Hepatocyte (in vitro differentiated cells): ENCODE data around the gene MAGI1.

Source experiments
- CTCF ChIP-seq: fragments of 200-600 bp; sonication (generic); IDR thresholded peaks from 2 replicates; pipeline ENCODE4 v1.5.1; 2016; ENCODE audit warnings: antibody characterized with exemption, mild to moderate bottlenecking; ENCODE audit not compliant: poor library complexity
- EZH2phosphoT487 ChIP-seq: fragments of 200-600 bp; sonication (generic); IDR thresholded peaks from one replicate; pipeline ENCODE4 v1.6.1; 2018; ENCODE audit warnings: antibody characterized with exemption, mild to moderate bottlenecking, low read depth, moderate library complexity; ENCODE audit not compliant: unreplicated experiment, severe bottlenecking

- TF ChIP-seq EZH2phosphoT487 (no peak), CTCF (no peak)
These were observed 593.0 kb downstream of the MAGI1 start for GRCh38 chr3:65445573-65446169.
